Measurements from ENCODE around the gene SESN1.

Gene SESN1

DNA sequence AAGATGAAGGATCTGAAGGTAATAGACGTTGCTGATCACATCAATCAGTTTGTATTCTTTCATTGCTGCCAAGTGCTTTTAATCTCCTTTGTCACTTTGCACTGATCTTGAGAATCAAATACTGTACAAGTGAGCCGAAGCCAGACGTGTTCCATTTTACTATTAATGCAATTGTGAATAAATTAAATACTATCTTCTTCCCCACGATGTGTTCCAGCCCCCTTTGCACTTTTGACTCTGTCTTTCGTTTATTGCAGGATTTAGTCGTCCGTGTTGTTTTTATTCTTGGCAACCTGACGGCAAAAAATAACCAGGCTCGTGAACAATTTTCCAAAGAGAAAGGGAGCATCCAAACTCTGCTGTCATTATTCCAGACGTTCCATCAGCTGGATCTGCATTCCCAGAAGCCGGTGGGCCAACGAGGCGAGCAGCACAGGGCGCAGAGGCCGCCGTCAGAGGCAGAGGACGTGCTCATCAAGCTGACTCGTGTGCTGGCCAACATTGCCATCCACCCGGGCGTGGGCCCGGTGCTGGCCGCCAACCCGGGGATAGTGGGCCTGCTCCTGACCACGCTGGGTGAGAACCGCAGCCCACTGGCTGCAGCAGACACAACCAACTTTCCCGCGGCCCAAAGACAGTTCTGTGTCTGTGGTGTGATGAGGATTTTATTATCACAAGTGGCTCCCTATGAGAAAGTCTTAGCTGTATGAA lies 141.7 kb downstream of the SESN1 start:
- H3K9me3 ChIP-seq (ENCODE audit: severe bottlenecking) = no peaks in the 10 kb centered on the region
- no peak overlapping the region for H3K4me3 ChIP-seq (ENCODE audit: severe bottlenecking)
- TF ChIP-seq, protein P1, sequence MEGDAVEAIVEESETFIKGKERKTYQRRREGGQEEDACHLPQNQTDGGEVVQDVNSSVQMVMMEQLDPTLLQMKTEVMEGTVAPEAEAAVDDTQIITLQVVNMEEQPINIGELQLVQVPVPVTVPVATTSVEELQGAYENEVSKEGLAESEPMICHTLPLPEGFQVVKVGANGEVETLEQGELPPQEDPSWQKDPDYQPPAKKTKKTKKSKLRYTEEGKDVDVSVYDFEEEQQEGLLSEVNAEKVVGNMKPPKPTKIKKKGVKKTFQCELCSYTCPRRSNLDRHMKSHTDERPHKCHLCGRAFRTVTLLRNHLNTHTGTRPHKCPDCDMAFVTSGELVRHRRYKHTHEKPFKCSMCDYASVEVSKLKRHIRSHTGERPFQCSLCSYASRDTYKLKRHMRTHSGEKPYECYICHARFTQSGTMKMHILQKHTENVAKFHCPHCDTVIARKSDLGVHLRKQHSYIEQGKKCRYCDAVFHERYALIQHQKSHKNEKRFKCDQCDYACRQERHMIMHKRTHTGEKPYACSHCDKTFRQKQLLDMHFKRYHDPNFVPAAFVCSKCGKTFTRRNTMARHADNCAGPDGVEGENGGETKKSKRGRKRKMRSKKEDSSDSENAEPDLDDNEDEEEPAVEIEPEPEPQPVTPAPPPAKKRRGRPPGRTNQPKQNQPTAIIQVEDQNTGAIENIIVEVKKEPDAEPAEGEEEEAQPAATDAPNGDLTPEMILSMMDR (IDR thresholded peaks at IDR 0.05; ENCODE audit: poor library complexity, severe bottlenecking) = no peak
- H3K36me3 ChIP-seq (ENCODE audit: low read depth) = no peaks in the 10 kb centered on the region
- no peak for DNase-seq (ENCODE audit: low spot score)
- H3K27ac ChIP-seq (ENCODE audit: poor library complexity, severe bottlenecking) = no peak overlapping the region
- no peaks in the 10 kb centered on the region for H3K27me3 ChIP-seq (ENCODE audit: insufficient read depth, poor library complexity, severe bottlenecking)
- ATAC-seq (ENCODE audit: low read depth) = no peak
- peaks cover 24% of the 10 kb centered on the region for H3K4me1 ChIP-seq (ENCODE audit: insufficient read depth, poor library complexity, severe bottlenecking)

DNA sequence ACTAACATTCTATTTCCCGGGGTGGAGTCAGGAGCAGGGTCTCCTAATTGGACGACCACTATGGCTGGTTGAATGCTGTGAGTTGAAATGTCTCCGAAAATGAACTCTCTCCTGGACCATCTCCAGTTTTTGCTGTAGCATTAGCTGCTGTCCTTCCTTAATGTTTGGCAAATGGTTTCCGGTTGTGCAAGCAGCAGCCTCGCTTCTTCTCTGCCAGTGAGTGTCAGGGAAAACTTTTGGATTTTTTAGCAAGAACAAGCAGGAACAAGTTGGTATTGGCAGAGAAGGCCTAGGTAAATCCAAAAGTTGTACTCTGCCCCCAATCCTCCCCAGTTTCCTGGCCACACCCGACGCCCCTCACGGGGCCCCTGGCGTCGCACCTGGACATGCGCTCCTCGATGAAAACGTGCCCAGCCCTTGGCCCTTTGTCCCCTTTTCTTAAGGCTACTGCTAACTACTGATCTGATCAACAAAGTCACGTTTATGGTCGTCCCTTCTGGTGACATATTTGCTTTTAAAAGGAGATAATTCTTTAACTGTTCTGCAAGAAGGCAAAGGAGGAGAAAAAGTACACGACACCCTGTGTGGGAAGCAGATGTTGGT lies 143.2 kb downstream of the SESN1 start:
- no peak for DNase-seq (ENCODE audit: low spot score)
- no peak for ATAC-seq (ENCODE audit: low read depth)
- TF ChIP-seq, protein P1 (IDR thresholded peaks at IDR 0.05; ENCODE audit: poor library complexity, severe bottlenecking) = no peak
- no peaks in the 10 kb centered on the region for H3K9me3 ChIP-seq (ENCODE audit: severe bottlenecking)
- H3K4me3 ChIP-seq (ENCODE audit: severe bottlenecking) = no peak overlapping the region
- H3K27me3 ChIP-seq (ENCODE audit: insufficient read depth, poor library complexity, severe bottlenecking) = no peaks in the 10 kb centered on the region
- peaks cover 37% of the 10 kb centered on the region for H3K4me1 ChIP-seq (ENCODE audit: insufficient read depth, poor library complexity, severe bottlenecking)
- peak overlapping the region; percentile 12 for H3K27ac ChIP-seq (ENCODE audit: poor library complexity, severe bottlenecking)
- no peaks in the 10 kb centered on the region for H3K36me3 ChIP-seq (ENCODE audit: low read depth)

DNA sequence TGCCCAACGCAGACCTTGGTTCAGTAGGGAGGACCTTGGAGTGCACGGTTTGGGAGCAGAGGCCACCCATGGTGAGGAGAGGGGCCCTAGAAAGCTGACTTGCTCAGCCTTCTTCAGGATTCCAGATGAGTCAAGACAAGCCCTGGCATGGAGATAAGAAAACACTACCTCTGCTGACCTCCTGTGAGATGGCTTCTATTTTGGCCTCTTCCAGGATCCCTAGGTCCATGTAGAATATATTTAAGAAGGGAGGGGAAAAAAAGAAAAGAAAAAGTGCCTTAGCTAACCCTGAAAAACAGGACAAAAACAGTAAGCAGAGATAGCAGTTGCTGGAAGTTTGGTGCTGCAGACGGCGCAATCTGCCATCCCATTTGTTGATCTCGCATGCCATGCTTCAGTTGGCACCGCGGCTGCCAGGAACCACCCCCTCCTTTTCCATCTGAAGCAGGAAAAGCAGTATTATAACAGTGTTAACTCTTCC lies 146.4 kb downstream of the SESN1 start:
- Histone ChIP-seq H3K36me3 (ENCODE audit: low read depth) (no peaks in the 10 kb centered on the region), H3K4me3 (ENCODE audit: severe bottlenecking) (no peak overlapping the region), H3K4me1 (ENCODE audit: insufficient read depth, poor library complexity, severe bottlenecking) (peaks cover 43% of the 10 kb centered on the region), H3K27me3 (ENCODE audit: insufficient read depth, poor library complexity, severe bottlenecking) (no peaks in the 10 kb centered on the region), H3K9me3 (ENCODE audit: severe bottlenecking) (no peaks in the 10 kb centered on the region), H3K27ac (ENCODE audit: poor library complexity, severe bottlenecking) (peak overlapping the region; percentile 83)
- peak; percentile 57 for ATAC-seq (ENCODE audit: low read depth)
- DNase-seq (ENCODE audit: low spot score) = no peak
- TF ChIP-seq, protein P1 (IDR thresholded peaks at IDR 0.05; ENCODE audit: poor library complexity, severe bottlenecking) = no peak

DNA sequence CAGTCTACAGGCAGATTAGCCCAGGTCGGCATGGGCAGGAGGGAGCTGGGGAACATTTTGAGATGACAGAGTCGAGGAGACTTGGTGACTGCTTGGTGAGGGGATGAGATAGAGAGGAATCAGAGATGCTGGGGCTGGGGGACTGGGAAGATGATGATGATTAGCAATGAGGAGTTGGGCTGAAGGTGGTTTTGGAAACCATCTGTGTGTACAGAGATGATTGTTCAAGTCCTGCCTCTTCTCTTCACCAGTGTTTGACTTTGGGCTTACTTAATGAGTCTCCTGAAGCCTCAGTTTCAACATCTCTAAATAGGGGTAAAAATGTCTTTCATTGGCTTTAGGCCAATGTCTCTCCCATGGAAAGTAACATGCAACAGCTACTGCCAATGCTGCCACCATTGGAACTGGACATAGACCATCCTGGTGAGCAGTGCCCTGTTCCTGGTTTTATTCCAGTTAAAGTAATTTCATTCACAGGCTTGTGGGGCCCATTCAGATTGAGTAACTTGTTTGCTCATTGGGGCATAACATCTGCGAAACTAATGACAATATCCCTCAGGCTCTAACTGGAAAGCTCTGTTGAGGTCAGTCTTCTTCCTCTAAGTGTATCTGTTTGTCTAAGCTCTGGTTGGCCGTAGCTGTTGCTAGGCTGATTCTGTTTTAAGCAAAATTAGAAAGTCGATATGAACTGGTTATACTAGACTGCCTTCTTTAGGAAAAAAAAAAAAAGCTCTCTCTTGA lies 147.4 kb downstream of the SESN1 start:
- H3K9me3 ChIP-seq (ENCODE audit: severe bottlenecking) = no peaks in the 10 kb centered on the region
- peak overlapping the region; percentile 83 for H3K27ac ChIP-seq (ENCODE audit: poor library complexity, severe bottlenecking)
- DNase-seq (ENCODE audit: low spot score) = no peak
- no peaks in the 10 kb centered on the region for H3K27me3 ChIP-seq (ENCODE audit: insufficient read depth, poor library complexity, severe bottlenecking)
- no peak overlapping the region for H3K4me3 ChIP-seq (ENCODE audit: severe bottlenecking)
- no peaks in the 10 kb centered on the region for H3K36me3 ChIP-seq (ENCODE audit: low read depth)
- ATAC-seq (ENCODE audit: low read depth) = peak; percentile 92
- TF ChIP-seq, protein P1 (IDR thresholded peaks at IDR 0.05; ENCODE audit: poor library complexity, severe bottlenecking) = no peak
- H3K4me1 ChIP-seq (ENCODE audit: insufficient read depth, poor library complexity, severe bottlenecking) = peaks cover 43% of the 10 kb centered on the region

All from RWPE2 (cell line).